T-helper 1 cell treated with Interleukin-12 subunit alpha and Interleukin-12 subunit beta and Interleukin-4 antibody, amounts not matched to agents 30 μg/mL and 1 μg/mL, for 36 hours (primary cell): ENCODE data around the gene ACP2.

ENCODE experiments used
- H3K27ac Mint-ChIP-seq: one replicate; pipeline ENCODE4 v1.8.0; 2021; ENCODE audit warnings: mild to moderate bottlenecking, mixed read lengths
- H3K27me3 Mint-ChIP-seq: one replicate; pipeline ENCODE4 v1.8.0; 2021; ENCODE audit warnings: low read depth, mixed read lengths
- H3K36me3 Mint-ChIP-seq: one replicate; pipeline ENCODE4 v1.8.0; 2021; ENCODE audit warnings: low read depth, mixed read lengths
- H3K4me1 Mint-ChIP-seq: one replicate; pipeline ENCODE4 v1.8.0; 2021; ENCODE audit warnings: low read depth, mixed read lengths
- H3K4me3 Mint-ChIP-seq: one replicate; pipeline ENCODE4 v1.8.0; 2021; ENCODE audit warnings: mild to moderate bottlenecking, moderate library complexity, mixed read lengths
- H3K9me3 Mint-ChIP-seq: one replicate; pipeline ENCODE4 v1.8.0; 2021; ENCODE audit warnings: mixed read lengths

The ACP2 gene

DNA sequence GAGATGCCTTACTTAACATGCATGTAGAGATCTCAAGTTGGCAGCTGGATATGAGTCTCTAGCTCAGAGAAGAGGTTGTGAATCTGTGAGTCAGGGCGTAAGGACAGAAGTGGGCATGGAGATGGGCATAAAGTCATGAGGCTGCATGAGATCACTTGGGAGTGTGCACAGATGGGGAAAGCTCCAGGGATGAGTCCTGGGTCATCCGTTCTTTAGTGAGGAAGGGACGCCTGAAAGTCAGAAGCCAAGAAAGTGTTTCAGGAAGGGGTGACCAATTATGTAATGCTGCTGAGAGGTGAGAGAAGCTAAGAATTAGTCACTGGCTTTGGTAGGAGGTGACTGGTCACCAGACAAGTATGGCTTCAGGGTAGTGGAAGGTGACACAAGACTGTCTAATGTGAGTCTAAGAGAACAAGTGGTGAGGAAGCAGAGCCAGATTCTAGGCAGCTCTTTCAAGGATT lies 6.7 kb downstream of the ACP2 start:
- H3K27me3 Mint-ChIP-seq = no peaks in the 10 kb centered on the region

DNA sequence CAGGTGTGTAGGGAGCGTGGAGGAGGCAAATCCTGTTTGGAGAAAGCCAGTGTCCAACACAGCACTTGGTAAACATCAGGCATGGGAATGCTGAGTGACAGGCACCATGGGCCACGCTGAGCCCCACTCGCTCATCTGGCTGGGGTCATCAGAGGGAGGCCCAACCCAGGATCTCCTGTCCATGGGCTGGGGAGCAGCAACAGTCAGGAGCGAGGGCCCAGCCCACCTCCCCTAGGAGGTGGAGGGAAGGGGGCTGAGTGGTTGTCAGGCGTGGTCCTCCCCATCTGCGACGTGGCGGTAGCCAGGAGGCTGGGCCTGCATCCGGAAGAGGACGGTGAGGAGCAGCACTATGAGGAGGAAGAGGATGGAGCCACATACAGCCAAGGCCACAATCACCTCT lies 8.8 kb downstream of the ACP2 start:
- peak overlapping the region; percentile 26 for H3K27ac Mint-ChIP-seq
- H3K4me3 Mint-ChIP-seq = no peak overlapping the region
- no peaks in the 10 kb centered on the region for H3K27me3 Mint-ChIP-seq
- no peaks in the 10 kb centered on the region for H3K9me3 Mint-ChIP-seq
- peaks cover 57% of the 10 kb centered on the region for H3K36me3 Mint-ChIP-seq
- peaks cover 18% of the 10 kb centered on the region for H3K4me1 Mint-ChIP-seq

More for the DNA sequence above, 6.7 kb downstream of the ACP2 start:
- Mint-ChIP-seq H3K36me3 (peaks cover 51% of the 10 kb centered on the region), H3K9me3 (no peaks in the 10 kb centered on the region), H3K4me3 (no peak overlapping the region), H3K27ac (peak overlapping the region; percentile 4), H3K4me1 (peaks cover 7% of the 10 kb centered on the region)

DNA sequence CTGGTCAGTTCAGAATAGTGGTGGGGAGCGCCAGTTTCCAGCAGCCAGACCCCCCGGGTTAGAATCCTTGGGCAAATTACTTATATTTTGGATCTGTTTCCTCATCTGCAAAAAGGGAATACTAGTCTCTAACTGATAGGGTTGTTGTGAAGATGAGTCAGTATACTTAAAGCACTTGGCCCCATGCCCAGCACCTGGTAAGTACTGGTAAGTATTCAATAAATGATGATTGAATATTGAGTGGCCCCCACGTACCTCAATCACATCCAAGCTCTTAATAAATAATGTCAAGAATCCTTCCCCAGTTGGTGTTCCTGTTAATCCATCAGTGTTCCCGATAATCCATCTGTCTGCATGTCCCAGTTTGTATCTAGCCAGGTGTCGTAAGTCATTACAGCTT lies 12.1 kb downstream of the ACP2 start:
- Mint-ChIP-seq H3K36me3 (peaks cover 44% of the 10 kb centered on the region), H3K4me3 (no peak overlapping the region), H3K9me3 (no peaks in the 10 kb centered on the region), H3K27me3 (no peaks in the 10 kb centered on the region), H3K4me1 (peaks cover 29% of the 10 kb centered on the region), H3K27ac (peak overlapping the region; percentile 73)

DNA sequence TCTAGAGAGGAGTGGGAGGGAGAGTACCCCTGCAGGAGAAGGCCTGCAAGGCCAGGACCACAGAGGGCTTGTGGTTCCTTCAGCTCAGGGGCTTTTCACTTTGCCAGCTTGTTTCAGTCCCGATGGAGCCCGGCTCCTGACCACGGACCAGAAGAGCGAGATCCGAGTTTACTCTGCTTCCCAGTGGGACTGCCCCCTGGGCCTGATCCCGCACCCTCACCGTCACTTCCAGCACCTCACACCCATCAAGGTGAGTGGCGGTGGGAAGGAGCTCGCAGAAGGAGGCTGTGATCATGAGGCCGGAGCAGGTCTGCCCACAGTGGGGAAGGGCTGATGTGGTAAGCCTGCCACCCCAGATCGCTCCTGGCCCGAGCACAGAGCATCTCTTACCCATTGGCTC lies 13.5 kb downstream of the ACP2 start:
- peaks cover 41% of the 10 kb centered on the region for H3K36me3 Mint-ChIP-seq
- H3K4me1 Mint-ChIP-seq = peaks cover 29% of the 10 kb centered on the region
- no peaks in the 10 kb centered on the region for H3K9me3 Mint-ChIP-seq
- no peaks in the 10 kb centered on the region for H3K27me3 Mint-ChIP-seq
- peak overlapping the region; percentile 70 for H3K4me3 Mint-ChIP-seq
- peak overlapping the region; percentile 88 for H3K27ac Mint-ChIP-seq

DNA sequence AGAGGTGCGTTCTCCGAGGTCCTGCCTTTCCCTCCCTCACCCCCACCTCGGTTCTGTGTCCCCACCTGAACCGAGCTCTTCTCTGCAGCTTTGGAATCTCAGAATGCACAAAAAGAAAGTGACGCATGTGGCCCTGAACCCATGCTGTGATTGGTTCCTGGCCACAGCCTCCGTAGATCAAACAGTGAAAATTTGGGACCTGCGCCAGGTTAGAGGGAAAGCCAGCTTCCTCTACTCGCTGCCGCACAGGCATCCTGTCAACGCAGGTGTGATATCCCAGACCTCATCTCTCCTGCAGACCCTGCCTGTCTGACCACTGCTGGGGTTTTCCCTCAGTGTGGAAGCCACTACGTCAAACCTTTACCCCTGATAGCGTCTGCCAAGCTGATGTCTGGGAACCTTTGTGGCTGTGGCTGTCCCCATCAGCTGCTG lies 13.9 kb downstream of the ACP2 start:
- Mint-ChIP-seq H3K27ac (peak overlapping the region; percentile 88), H3K4me3 (peak overlapping the region; percentile 70), H3K27me3 (no peaks in the 10 kb centered on the region), H3K9me3 (no peaks in the 10 kb centered on the region), H3K36me3 (peaks cover 37% of the 10 kb centered on the region), H3K4me1 (peaks cover 29% of the 10 kb centered on the region)

DNA sequence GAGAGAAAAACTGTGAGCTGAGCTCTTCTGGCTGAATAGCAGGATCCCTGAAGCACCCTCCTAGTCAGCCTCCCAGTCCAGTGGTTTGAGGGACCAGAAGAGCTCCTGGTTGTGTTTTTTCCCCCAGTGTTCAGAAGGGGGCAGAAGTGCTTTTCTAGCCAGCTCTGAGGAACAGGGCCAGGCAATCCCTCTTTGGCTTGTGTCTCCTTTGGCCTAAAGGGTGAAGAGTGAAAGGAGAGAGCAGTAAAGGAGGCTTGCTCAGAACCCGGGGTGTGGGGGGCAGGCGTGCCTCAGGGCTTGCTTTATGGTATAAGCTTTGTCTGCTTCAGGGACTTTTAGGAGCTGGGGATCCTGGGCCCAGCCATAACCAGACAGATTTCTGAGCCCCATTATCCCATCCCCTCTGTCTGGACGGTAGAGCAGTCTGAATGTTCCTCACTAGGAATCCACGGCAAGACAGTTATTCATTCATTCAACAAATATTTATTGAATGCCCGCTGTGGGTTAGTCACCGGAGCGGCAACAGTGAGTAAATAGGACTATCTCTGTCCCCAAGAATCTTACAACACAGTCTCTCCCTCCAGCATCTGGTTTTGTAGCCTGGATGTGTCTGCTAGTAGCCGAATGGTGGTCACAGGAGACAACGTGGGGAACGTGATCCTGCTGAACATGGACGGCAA lies 14.5 kb downstream of the ACP2 start:
- Mint-ChIP-seq H3K4me1 (peaks cover 32% of the 10 kb centered on the region), H3K36me3 (peaks cover 41% of the 10 kb centered on the region), H3K27me3 (no peaks in the 10 kb centered on the region), H3K4me3 (peak overlapping the region; percentile 21), H3K27ac (peak overlapping the region; percentile 88), H3K9me3 (no peaks in the 10 kb centered on the region)

DNA sequence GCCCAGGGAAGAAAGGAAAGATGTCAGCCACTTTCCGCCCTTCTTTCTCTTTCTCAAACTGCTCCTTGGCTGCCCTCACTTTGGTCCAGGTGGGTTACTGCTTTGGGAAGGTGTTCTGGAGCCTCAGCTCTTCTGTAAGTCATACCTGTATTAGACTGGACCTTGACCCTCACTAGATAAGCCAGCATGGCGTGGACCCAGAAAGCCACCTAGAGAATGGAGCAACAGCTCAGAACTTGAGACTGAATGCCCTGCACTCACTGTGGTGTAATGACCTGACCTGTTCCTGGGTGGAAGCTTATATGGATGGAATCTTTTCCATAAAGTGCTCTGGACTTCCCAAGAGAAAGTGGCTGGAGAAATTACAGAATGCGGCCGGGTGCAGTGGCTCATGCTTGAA lies 15.6 kb downstream of the ACP2 start:
- Mint-ChIP-seq H3K27me3 (no peaks in the 10 kb centered on the region), H3K36me3 (peaks cover 43% of the 10 kb centered on the region), H3K4me1 (peaks cover 37% of the 10 kb centered on the region), H3K27ac (no peak overlapping the region), H3K4me3 (no peak overlapping the region), H3K9me3 (no peaks in the 10 kb centered on the region)

DNA sequence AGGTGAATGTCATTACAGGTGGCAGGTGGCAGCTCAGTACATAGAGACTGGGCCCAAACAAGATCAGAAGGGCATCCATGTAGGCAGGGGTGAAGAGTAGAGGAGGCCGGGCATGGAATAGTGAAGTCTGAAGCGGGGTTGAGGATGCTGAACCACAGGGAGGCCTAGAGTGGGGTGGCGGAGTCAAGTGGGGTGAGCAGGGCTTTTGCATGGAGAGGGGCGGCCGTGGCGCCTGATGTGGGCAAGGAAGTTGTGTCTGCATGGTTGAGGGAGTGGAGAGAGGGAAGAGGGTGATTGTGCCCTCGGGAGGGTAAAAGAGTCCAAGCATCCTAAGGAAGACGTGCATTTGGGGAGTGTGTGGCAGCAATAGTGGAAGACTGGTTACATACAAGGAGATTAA lies 19.5 kb downstream of the ACP2 start:
- Mint-ChIP-seq H3K4me3 (no peak overlapping the region), H3K27me3 (no peaks in the 10 kb centered on the region), H3K36me3 (peaks cover 44% of the 10 kb centered on the region), H3K9me3 (no peaks in the 10 kb centered on the region), H3K27ac (peak overlapping the region; percentile 50), H3K4me1 (peaks cover 34% of the 10 kb centered on the region)

DNA sequence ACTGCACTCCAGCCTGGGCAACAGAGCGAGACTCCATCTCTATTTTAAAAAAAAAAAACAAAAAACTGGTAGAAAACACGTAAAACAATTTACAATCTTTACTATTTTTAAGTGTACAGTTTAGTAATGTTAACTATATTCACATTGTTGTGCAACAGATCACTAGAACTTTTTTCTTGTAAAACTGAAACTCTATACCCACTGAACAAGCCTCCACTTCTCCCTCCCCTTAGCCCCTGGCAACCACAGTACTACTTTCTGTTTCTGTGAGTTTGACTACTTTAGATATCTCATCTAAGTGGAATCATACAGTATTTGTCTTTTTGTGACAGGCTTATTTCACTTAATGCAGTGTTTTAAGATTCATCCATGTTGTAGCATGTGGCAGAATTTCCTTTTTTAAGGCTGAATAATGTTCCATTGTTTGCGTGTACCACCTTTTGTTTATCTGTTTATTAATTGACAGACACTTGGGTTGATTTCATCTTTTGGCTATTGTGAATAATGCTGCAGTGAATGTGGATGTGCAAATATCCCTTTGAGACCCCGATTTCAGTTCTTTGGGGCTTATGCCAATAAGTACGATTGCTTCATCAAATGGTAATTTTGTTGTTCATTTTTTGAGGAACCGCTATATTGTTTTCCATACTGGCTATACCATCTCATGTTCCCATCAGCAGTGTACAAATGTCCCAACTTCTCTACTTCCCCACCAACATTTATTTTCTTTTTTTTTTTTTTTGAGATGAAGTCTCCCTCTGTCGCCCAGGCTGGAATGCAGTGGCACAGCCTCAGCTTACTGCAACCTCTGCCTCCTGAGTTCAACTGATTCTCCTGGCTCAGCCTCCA lies 22.8 kb downstream of the ACP2 start:
- no peaks in the 10 kb centered on the region for H3K9me3 Mint-ChIP-seq
- peaks cover 47% of the 10 kb centered on the region for H3K36me3 Mint-ChIP-seq
- H3K27me3 Mint-ChIP-seq = no peaks in the 10 kb centered on the region
- peaks cover 30% of the 10 kb centered on the region for H3K4me1 Mint-ChIP-seq
- peak overlapping the region; percentile 82 for H3K27ac Mint-ChIP-seq
- H3K4me3 Mint-ChIP-seq = no peak overlapping the region

DNA sequence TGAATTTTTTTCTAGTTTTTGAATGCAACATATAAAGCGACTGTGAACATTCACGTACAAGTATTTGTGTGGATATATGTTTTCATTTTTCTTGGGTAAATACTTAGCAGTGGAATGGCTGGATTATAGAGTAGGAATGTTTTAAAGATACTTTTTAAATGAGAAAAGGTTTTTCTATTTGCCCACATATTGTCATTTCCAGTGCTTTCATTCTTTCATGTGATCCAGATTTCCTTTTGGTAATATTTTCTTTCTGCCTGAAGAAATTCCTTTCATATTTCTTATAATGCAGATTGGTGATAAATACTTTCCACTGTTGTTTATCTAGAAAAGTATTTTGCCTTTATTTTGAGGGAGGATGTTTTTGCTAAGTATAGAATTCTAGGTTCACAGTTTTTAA lies 25.9 kb downstream of the ACP2 start:
- no peak overlapping the region for H3K27ac Mint-ChIP-seq
- H3K4me1 Mint-ChIP-seq = peaks cover 39% of the 10 kb centered on the region
- H3K36me3 Mint-ChIP-seq = peaks cover 47% of the 10 kb centered on the region
- no peaks in the 10 kb centered on the region for H3K27me3 Mint-ChIP-seq
- no peaks in the 10 kb centered on the region for H3K9me3 Mint-ChIP-seq
- H3K4me3 Mint-ChIP-seq = no peak overlapping the region

DNA sequence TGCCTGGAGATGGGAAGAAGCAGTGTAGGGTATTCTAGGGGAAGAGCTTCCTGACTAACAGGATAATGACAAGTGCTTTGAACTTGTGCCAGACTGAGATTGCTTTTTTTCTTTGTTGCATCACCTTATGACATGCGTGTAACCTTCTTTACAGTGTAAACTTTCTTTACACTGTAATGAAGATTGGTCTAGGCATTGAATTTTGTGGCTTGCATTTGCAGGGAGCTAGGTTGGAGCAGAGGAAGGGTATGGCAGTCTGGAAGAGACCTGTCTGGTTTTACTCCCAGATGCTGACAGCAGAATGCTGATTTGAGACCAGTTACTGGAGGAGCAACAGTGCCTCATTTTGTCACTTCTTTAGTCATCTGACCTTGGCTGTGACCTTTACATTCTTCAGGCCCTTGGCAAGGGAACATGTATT lies 28.2 kb downstream of the ACP2 start:
- Mint-ChIP-seq H3K4me3 (peak overlapping the region; percentile 4), H3K9me3 (no peaks in the 10 kb centered on the region), H3K4me1 (peaks cover 37% of the 10 kb centered on the region), H3K27me3 (no peaks in the 10 kb centered on the region), H3K27ac (peak overlapping the region; percentile 46), H3K36me3 (peaks cover 48% of the 10 kb centered on the region)

DNA sequence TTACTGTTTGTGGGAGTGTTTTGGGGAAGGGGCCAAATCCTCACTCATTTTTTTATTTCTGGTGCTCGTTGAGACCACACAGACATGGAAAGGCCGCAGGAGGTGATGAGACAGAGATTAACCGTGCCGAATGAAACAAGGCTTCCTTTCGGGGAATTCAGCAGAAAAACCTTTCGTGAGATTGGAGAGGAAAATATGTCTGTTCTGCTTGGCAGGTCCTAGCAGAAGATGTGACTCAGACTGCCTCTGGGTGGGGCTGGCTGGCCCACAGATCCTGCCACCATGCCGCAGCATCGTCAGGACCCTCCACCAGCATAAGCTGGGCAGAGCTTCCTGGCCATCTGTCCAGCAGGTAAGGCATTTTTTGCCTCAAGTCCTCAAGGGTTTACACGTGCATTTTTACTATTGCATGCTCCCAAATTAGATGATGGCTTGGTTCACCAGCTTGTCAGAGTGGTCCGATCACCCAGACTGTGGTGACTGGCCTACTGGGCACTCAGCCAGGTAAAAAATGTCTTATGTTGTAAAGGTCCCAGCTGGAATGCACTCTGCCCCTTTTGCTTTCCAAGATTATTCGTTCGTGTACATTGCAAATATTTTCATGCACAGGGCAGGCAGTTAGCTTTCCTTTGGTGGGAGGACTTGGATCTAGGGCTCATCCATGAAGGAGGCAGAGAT lies 32.4 kb downstream of the ACP2 start:
- H3K9me3 Mint-ChIP-seq = no peaks in the 10 kb centered on the region
- peak overlapping the region; percentile 99 for H3K27ac Mint-ChIP-seq
- no peaks in the 10 kb centered on the region for H3K27me3 Mint-ChIP-seq
- peak overlapping the region; percentile 94 for H3K4me3 Mint-ChIP-seq
- H3K4me1 Mint-ChIP-seq = peaks cover 38% of the 10 kb centered on the region
- peaks cover 37% of the 10 kb centered on the region for H3K36me3 Mint-ChIP-seq

DNA sequence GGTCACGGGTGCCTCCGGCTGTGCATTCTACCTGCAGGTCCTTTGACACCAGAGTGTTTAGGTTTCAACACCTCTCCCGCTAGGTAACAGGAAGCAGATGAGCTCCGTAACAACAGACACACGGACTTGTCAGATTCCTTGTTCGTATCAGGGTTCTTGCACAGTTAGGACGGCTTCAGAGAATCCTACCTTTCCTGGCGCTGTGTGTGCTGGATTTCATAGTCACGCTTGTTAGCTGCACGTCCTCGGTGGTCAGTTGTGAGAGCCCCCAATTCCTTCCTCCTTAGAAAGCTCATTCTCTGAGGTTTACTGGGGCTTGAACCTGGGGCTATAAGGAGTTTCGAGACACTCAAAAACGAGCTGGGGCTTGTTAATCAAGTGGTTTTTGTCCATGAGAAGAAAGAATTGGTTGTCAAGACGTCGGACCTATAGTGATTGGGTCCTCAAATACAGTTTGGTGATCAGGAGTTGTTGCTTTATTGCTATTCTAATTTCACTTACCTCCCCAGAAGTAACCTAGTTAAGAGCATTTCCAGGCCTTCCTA lies 33.2 kb downstream of the ACP2 start:
- H3K4me3 Mint-ChIP-seq = peak overlapping the region; percentile 94
- H3K4me1 Mint-ChIP-seq = peaks cover 37% of the 10 kb centered on the region
- H3K27ac Mint-ChIP-seq = peak overlapping the region; percentile 99
- peaks cover 35% of the 10 kb centered on the region for H3K36me3 Mint-ChIP-seq
- H3K27me3 Mint-ChIP-seq = no peaks in the 10 kb centered on the region
- H3K9me3 Mint-ChIP-seq = no peaks in the 10 kb centered on the region

DNA sequence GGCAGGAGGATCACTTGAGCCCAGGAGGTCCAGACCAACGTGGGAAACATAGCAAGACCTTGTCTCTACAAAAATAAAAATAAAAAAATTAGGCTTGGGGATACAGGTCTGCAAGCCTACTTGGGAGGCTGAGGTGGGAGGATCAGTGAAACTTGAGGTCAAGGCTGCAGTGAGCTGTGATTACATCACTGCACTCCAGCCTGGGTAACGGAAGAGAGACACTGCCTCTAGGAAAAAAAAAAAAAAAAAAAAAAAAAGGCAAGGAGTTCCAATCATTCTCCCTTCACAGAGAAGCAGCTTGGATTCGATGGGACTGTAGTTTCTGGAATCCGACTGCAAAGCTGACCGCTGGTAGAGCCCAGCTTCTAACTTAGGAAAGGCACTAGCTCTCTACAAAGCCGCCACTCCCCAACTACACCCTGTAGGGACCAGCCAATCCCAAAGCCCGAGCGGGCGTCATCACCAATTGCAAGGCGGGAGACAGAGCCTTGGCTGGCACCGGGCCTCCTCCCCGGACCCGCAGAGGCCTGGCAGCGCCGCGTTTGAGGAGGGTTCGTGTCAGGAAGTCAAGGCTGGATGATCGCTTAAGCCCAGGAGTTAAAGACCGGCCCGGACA lies 34.6 kb downstream of the ACP2 start:
- no peaks in the 10 kb centered on the region for H3K27me3 Mint-ChIP-seq
- peak overlapping the region; percentile 98 for H3K4me3 Mint-ChIP-seq
- peak overlapping the region; percentile 100 for H3K27ac Mint-ChIP-seq
- H3K36me3 Mint-ChIP-seq = peaks cover 26% of the 10 kb centered on the region
- H3K4me1 Mint-ChIP-seq = peaks cover 31% of the 10 kb centered on the region
- no peaks in the 10 kb centered on the region for H3K9me3 Mint-ChIP-seq
